Inferior parietal cortex (tissue), 1 donor: ENCODE measurements around the gene APOBEC3H.

Experiments
- DNase-seq: peaks from one replicate; pipeline ENCODE4 v3.0.0-alpha.2; 2016; ENCODE audit errors: extremely low spot score

Gene APOBEC3H

GRCh38 chr22:39081016-39081415 is 16.0 kb upstream of the APOBEC3H start:
- DNase-seq = no peak

DNA sequence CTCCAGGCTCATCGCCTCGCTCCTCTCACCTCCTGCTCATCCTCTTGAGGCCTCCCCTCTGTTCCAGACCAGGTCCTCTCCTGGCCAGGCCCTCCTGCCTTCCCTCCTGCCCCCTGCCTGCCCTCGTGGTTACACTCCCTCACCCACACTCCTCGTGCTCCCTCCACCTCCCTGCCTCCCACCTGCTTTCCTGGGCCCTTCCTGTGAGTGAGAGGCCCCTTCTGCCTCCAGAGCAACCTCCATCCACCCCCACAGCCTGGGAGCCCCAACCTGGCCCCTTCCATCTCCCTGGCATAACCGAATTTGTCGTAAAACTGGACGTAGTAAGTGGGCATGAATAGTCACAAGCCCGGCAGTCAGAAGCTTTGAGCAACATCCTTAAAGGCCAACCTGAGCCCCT is 15.4 kb upstream of the APOBEC3H start:
- no peak for DNase-seq

GRCh38 chr22:39083212-39084165 is 13.6 kb upstream of the APOBEC3H start:
- no peak for DNase-seq

GRCh38 chr22:39084666-39085065 is 12.4 kb upstream of the APOBEC3H start:
- no peak for DNase-seq

DNA sequence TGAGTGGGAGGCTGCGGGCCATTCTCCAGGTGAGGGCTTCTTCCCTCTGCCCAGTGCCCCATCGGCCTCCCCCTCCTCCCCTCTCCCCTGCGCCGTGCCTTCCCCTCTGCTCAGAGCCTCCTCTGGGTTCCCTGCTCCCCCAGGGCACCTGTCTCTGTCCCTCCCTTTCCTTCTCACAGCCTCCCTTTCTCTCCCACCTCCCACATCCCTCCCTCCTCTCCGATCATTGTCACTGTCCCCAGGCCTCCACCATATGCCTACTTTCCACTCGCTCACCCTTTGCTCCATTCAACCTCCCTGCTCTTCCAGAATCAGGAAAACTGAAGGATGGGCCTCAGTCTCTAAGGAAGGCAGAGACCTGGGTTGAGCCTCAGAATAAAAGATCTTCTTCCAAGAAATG is 9.9 kb upstream of the APOBEC3H start:
- no peak for DNase-seq

GRCh38 chr22:39087881-39088684 is 9.0 kb upstream of the APOBEC3H start:
- DNase-seq = no peak

DNA sequence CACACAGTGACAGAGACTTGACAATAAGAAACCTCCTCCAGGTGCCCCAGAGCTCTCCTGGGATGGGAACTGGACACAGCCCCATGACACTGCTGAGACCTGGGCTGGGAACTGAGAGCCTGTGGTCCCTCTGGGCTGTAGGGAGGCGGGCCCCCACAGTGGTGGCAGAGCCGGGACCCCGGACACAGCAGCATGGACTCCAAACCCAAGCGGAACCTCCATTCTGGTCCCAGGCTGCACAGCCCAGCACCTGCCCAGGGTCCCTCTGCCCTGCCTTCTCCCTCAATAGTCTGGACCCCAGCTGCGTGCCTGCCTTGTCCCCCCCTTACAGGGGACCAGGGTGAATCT is 8.4 kb upstream of the APOBEC3H start:
- no peak for DNase-seq

- no peak for DNase-seq
Observed at GRCh38 chr22:39089928-39090327, 7.1 kb upstream of the APOBEC3H start.

DNA sequence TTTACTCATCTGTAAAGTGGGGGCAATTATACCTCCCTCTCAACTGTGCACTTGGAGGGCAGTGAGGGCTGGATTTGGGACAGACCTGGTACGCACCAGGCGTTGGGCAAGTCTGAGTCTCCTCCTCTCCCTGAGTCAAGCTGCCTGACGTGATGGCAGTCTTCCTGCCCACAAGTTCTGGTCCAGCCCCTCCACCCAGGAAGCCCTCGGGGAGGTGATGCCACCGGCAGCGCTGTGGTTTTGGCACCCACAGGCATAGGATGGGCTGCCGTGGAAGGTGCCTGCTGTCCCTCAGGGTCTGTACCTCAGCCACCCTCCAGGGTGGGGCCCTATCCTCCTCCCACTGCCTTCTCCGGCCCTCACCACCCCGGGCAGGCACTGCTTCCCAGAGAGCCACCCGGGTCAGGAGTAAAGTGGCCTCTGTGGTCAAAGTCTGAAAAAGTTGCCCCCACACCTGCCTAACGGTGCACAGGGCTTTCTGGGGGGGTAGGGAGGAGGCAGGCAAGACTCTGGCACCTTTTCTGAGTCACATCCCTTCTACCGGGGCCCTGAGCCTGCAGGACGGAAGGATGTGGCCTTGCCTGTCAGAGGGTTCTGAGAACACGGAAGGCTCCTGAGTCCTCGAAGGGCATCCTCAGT is 6.5 kb upstream of the APOBEC3H start:
- DNase-seq = no peak

DNA sequence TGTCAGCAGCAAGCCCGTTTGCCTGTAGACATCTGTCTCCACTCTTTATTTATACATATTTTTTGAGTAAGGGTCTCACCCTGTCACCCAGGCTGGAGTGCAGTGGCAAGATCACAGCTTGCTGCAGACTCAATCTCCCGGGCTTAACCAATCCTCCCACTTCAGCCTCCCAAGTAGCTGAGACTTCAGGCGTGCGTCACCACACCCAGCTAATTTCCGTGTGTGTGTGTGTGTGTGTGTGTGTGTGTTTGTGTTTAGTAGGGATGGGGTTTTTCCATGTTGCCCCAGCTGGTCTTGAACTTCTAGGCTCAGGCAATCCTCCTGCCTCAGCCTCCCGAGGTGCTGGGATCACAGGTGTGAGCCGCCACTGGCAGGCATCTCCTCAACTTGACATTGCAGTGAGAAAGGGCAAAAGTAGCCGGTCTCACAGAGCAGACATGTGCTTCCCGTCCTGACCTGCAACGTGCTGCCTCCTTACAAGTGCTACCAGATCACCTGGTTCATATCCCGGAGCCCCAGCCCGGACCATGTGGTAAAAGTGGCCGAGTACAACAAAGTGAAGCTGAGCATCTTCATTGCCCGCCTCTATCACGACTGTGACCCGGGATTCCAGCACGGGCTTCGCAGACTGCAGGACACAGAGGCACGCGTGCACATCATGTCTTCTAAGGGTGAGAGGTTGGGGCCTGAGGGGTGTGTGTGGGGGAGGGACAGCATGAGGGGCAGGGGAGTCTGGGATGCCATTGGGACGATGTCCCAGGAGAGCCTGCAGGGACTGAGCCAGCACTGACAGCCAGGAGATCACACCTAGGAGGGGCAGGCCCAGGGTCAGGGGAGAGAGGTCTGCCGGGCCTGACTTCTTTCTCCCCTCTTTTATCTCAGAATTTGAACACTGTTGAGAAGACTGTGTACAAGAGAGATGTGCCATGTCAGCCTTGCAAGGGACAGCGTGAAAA is 5.6 kb upstream of the APOBEC3H start:
- DNase-seq = no peak

DNA sequence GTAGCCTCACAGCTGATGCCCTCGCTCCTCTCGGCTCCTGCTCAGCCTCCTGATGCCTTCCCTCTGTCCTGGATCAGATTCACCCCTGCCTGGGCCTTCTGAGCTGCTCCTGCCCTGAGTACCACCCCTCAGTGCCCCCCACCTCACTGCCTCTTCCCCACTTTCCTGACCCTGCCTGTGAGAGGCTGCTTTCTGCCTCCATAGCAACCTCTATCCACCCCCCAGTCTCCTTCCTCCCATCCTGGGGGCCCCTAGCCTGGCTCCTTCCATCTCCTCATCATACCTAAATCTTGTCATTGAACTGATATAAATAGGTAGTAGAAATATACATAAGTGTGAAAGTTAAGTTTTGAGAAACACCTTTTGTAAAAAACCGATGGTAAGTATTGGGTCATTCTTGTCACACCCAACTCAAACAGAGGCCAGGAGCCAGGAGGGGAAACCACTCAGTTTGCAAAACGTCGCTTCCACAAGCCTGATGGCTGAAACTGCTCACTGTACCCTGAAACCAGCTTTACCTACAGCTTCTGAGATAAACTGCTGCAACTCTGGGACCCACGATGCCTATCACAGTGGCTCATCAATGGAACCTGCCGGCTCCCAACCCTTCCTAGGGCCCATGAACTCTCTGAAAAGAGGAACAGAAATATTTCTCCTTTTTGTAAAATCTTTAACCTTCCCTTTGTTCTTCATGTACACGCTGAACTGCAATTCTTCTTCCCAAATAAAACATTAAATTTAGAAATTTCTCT is 4.8 kb upstream of the APOBEC3H start:
- no peak for DNase-seq

- DNase-seq = no peak
Observed at GRCh38 chr22:39094717-39095389, 2.2 kb upstream of the APOBEC3H start.

DNA sequence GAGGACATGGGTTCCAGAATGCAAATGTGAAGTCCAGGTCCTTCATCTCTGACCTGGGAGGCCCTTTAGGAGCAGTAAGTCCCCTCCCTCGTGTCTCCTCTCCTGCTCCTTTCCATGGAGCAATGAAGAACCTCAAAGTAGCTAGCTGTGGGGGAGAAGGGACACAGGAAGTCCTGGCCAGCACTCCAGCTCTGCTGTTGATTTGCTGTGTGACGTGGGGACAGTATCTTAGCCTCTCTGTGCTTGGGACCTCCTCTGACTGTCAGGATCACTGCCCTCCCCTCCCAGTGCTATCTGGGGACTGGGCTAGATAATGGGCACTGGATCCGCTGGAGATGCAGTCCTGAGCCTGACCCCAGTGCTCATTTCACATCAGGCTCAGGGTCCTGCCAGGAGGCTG is 1.1 kb upstream of the APOBEC3H start:
- no peak for DNase-seq

DNA sequence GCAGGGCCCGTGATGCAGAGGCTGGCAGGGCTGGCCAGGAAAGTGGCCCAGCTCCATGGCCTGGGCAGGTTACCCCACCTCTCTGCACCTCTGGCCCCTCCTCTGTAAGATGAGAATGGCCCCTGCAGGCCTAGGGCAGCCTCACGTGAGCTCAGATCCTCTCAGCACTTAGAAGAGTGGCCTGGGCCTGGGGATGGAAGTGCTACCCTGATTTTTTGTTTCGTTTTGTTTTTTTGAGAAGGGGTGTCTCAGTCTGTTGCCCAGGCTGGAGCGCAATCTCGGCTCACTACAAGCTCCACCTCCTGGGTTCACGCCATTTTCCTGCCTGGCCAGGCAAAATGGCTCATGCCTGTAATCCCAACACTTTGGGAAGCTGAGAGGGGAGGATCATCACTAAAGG is 982 bp downstream of the APOBEC3H start:
- DNase-seq = no peak

- DNase-seq = no peak
Observed at GRCh38 chr22:39098576-39098975, 1.5 kb downstream of the APOBEC3H start.

GRCh38 chr22:39101226-39101625 is 4.2 kb downstream of the APOBEC3H start:
- DNase-seq = no peak

DNA sequence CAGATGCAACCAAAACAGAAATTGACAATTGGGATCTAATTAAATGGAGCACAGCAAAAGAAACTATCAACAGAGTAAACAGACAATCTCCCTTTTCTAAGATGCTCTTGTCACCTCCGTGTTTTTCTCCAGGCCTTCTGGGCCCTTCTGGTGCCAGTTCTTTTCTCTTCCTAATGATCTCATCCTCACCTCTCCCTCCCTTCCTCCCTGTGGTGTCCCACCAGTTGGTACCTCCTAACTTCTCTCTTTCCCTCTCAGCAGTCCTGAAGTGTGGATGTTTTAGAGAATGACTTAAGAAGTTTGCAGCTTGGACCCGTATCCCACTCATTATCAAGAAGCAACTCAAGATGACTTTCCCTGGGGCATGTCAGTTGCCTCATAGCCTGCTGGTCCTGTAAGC is 6.4 kb downstream of the APOBEC3H start:
- DNase-seq = no peak

DNA sequence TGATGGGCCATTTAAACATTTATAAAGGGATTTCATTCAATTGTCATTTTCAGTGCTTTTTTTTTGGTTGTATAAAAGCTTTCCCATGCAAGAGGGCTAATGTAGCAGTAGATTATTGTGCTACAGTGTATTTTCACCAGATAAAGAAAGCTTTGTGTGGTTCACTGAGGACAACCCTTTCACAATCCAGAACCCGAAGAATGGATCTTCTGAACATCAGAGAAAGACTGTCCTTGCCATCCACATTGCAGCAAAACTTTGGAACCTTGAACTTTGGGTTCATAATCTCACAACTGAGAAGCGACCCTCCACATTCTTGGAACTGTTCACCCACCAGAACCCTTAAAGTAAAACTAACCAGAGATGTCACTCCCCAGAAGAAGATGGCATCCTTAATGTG is 9.3 kb downstream of the APOBEC3H start:
- peak; percentile 5 for DNase-seq

GRCh38 chr22:39108487-39108886 is 11.4 kb downstream of the APOBEC3H start:
- DNase-seq = no peak

- DNase-seq = no peak
Observed at GRCh38 chr22:39109361-39109760, 12.3 kb downstream of the APOBEC3H start.
